Body of pancreas (tissue), 4 donors: ENCODE measurements around the gene CRYBA2.

ENCODE experiments used
- POLR2A ChIP-seq, 3 donors: fragments of 450-650 bp; IDR thresholded peaks; one replicate each; pipeline ENCODE4 v1.6.1; 2016; ENCODE audit warnings: antibody characterized with exemption in 3 of 3, mild to moderate bottlenecking in 2 of 3
- TF ChIP-seq, protein P1 (sequence below), 7 experiments: fragments of 450-650 bp in 4 of 7; fragments of 200-600 bp in 3 of 7; sonication (generic) in 3 of 7; IDR thresholded peaks; one replicate each; pipeline ENCODE4 v1.5.1; 2016 to 2019; ENCODE audit warnings: antibody characterized with exemption in 7 of 7

DNA sequence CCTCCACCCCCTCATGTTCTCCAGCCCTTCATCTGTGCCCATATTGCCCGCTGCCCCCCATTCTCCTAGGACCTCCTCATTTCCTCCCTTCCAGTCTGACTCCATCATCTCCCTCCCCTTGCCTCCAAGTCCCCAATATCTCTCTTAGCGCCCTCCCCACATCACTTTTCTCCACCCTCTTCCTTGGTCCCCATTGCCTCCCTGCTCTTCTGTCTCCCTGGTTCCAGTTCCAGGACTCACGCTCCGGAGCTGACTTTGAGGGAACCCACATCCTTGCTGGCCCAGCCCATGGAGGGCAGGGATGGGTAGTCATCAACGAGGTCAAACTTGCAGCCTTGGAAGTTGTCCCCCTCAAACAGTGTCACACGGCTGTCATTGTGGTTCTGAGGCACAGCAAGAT, 2.6 kb downstream of the CRYBA2 start:
- TF ChIP-seq, protein P1, sequence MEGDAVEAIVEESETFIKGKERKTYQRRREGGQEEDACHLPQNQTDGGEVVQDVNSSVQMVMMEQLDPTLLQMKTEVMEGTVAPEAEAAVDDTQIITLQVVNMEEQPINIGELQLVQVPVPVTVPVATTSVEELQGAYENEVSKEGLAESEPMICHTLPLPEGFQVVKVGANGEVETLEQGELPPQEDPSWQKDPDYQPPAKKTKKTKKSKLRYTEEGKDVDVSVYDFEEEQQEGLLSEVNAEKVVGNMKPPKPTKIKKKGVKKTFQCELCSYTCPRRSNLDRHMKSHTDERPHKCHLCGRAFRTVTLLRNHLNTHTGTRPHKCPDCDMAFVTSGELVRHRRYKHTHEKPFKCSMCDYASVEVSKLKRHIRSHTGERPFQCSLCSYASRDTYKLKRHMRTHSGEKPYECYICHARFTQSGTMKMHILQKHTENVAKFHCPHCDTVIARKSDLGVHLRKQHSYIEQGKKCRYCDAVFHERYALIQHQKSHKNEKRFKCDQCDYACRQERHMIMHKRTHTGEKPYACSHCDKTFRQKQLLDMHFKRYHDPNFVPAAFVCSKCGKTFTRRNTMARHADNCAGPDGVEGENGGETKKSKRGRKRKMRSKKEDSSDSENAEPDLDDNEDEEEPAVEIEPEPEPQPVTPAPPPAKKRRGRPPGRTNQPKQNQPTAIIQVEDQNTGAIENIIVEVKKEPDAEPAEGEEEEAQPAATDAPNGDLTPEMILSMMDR (IDR thresholded peaks at IDR 0.05): no peak
- TF ChIP-seq POLR2A (IDR thresholded peaks at IDR 0.05): no peak
